Fibroblast of lung (primary cell): ENCODE measurements around the gene SPATA32. TPM values are rescaled to one million over a fixed set of nuclear protein-coding genes. Genes with fewer than 3 reads are reported as not detected.

Source experiments
- DNase-seq, 2 donors: peaks; one replicate each; pipeline versions ENCODE4 v3.0.0 to v3.0.0-alpha.2; 2010; ENCODE audit warnings: low read depth in 2 of 2
- H2AFZ ChIP-seq: 2 replicates; pipeline ENCODE4 v1.5.1; 2012; ENCODE audit warnings: low read length, control low read depth, inconsistent platforms
- H3K27ac ChIP-seq: 2 replicates; pipeline ENCODE4 v1.5.1; 2011; ENCODE audit warnings: low read length, control low read depth; ENCODE audit not compliant: insufficient read depth
- H3K27me3 ChIP-seq: 2 replicates; pipeline ENCODE4 v1.5.1; 2011; ENCODE audit warnings: mild to moderate bottlenecking, low read length; ENCODE audit not compliant: control insufficient read depth, insufficient read depth
- H3K36me3 ChIP-seq: 2 replicates; pipeline ENCODE4 v1.5.1; 2011; ENCODE audit warnings: low read length; ENCODE audit not compliant: control insufficient read depth, insufficient read depth
- H3K4me1 ChIP-seq: 2 replicates; pipeline ENCODE4 v1.5.1; 2011; ENCODE audit warnings: low read length; ENCODE audit not compliant: control insufficient read depth, insufficient read depth; ENCODE audit errors: extremely low read depth
- H3K4me2 ChIP-seq: 2 replicates; pipeline ENCODE4 v1.5.1; 2011; ENCODE audit warnings: low read length, control low read depth; ENCODE audit not compliant: insufficient read depth; ENCODE audit errors: extremely low read depth
- H3K4me3 ChIP-seq, 4 experiments: fragments of 200-600 bp in 1 of 4; sonication (generic) in 1 of 4; replicated peaks in 1 of 4; 2 replicates each; pipeline ENCODE4 v1.5.1; 2011 to 2016; ENCODE audit warnings: low read length in 4 of 4, low read depth in 3 of 4, mild to moderate bottlenecking in 3 of 4, control low read depth in 2 of 4, inconsistent platforms in 1 of 4, mixed read lengths in 1 of 4; ENCODE audit not compliant: insufficient read depth in 1 of 4; ENCODE audit errors: control extremely low read depth in 1 of 4
- H3K79me2 ChIP-seq: 2 replicates; pipeline ENCODE4 v1.5.1; 2012; ENCODE audit warnings: mild to moderate bottlenecking, low read length, inconsistent platforms; ENCODE audit not compliant: control insufficient read depth, insufficient read depth
- H3K9ac ChIP-seq: 2 replicates; pipeline ENCODE4 v1.5.1; 2011; ENCODE audit warnings: mild to moderate bottlenecking, low read length, control low read depth; ENCODE audit not compliant: insufficient read depth
- H3K9me3 ChIP-seq: 2 replicates; pipeline ENCODE4 v1.5.1; 2012; ENCODE audit warnings: low read depth, low read length; ENCODE audit not compliant: control insufficient read depth, insufficient read depth
- H4K20me1 ChIP-seq: 2 replicates; pipeline ENCODE4 v1.5.1; 2011; ENCODE audit warnings: low read length; ENCODE audit not compliant: control insufficient read depth, insufficient read depth; ENCODE audit errors: extremely low read depth
- CTCF ChIP-seq, 2 donors: IDR thresholded peaks in 1 of 2; conservative IDR thresholded peaks in 1 of 2; 1 replicate in 1 of 2; 2 replicates in 1 of 2; pipeline ENCODE4 v1.5.1; 2011 to 2012; ENCODE audit warnings: low read length in 2 of 2, control low read depth in 1 of 2, inconsistent platforms in 1 of 2, low read depth in 1 of 2, mild to moderate bottlenecking in 1 of 2
- EZH2 ChIP-seq: IDR thresholded peaks from 2 replicates; pipeline ENCODE4 v1.5.1; 2012; ENCODE audit warnings: low read length, control low read depth, mild to moderate bottlenecking; ENCODE audit errors: missing control alignments
- polyA plus RNA-seq, 2 donors: library from polyadenylated mRNA; depleted of rRNA in 1 of 2; stranded (reverse) in 1 of 2; unstranded in 1 of 2; fragments of >200 nt; gene quantifications; 2 replicates each; pipeline ENCODE4 v1.2.1, GENCODE V29; 2011 to 2012; ENCODE audit warnings: missing spikeins in 1 of 2
- total RNA-seq: library from RNA; depleted of rRNA; stranded (reverse); fragments of >200 nt; gene quantifications from 2 replicates; pipeline ENCODE4 v1.2.1, GENCODE V29; 2014

The SPATA32 gene
- total and polyA plus RNA-seq, 2 donors (not counting 1 experiment from before 2014, with no cell fraction given) = not detected

- no peak for DNase-seq
- no peak overlapping the region for H3K9ac ChIP-seq
- peaks cover 16% of the 10 kb centered on the region for H3K4me1 ChIP-seq
- peaks cover 2% of the 10 kb centered on the region for H3K36me3 ChIP-seq
- H4K20me1 ChIP-seq = peaks cover 2% of the 10 kb centered on the region
- no peaks in the 10 kb centered on the region for H3K27me3 ChIP-seq
- H2AFZ ChIP-seq = no peak overlapping the region
- H3K79me2 ChIP-seq = peaks cover 25% of the 10 kb centered on the region
- TF ChIP-seq CTCF (conservative IDR thresholded peaks at IDR 0.05 in 1 of 2, IDR thresholded peaks at IDR 0.05 in 1 of 2; ENCODE audit: low read depth in 1 of 2, low read length in 2 of 2) (no peak), EZH2 (no peak)
- no peak overlapping the region for H3K4me3 ChIP-seq
- no peak overlapping the region for H3K4me2 ChIP-seq
- H3K9me3 ChIP-seq = no peaks in the 10 kb centered on the region
- no peak overlapping the region for H3K27ac ChIP-seq
Measured at GRCh38 chr17:45298546-45299285, 36.8 kb upstream of the SPATA32 start.

DNA sequence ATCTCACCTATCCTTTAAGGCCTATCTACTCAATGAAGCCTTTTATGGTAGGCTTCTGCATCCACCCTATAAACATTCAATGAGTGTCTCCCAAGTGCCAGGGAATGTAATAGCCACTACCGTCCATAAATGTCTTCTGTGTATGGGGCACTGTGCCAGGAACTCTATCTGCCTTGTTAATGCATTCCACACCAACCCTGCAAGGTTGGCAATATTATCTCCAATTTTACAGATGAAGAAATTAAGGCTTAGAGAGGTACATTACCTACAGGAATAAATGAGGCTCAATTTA, 34.9 kb upstream of the SPATA32 start:
- Histone ChIP-seq H3K9ac (no peak overlapping the region), H3K27ac (no peak overlapping the region), H3K36me3 (peaks cover 2% of the 10 kb centered on the region), H4K20me1 (peaks cover 2% of the 10 kb centered on the region), H3K4me3 (no peak overlapping the region), H3K27me3 (no peaks in the 10 kb centered on the region), H3K4me2 (no peak overlapping the region), H3K4me1 (peaks cover 24% of the 10 kb centered on the region), H3K9me3 (no peaks in the 10 kb centered on the region), H2AFZ (no peak overlapping the region), H3K79me2 (peaks cover 31% of the 10 kb centered on the region)
- no peak for TF ChIP-seq EZH2
- no peak for DNase-seq

DNA sequence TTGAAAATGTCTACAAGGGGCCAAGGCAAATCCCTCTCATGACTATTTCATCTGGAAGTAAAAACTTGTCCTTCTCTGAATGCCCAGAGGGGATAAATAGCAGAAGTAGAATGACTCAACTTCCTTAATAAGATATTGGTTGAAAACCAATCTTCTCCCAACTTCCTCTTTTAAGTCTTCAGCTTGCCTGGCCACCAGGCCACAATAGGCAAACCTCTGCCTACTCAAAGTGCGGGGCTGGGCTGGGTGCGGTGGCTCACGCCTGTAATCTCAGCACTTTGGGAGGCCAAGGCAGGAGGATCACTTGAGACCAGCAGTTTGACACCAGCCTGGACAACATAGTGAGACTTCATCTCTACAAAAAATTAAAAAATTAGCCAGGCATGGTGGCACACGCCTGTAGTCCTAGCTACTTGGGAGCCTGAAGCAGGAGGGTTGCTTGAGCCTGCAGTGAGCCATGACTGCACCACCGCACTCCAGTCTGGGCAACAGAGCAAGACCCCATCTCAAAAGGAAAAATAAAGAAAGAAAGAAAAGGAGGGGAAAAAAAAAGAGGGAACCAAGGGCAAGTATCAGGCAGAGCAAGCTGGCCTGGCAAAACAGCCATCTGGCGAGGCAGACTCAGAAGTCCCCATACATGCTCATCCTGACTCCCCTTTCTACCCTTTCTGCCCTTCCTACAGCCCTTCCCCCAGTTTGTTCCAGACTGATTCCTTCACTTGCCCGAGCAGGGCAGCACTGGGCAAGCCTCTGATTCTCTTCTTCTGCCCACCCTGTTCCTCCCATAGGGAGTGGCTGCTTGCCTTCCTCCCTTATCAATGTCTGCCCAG, 34.3 kb upstream of the SPATA32 start:
- peaks cover 30% of the 10 kb centered on the region for H3K79me2 ChIP-seq
- H3K27me3 ChIP-seq = no peaks in the 10 kb centered on the region
- peaks cover 2% of the 10 kb centered on the region for H3K36me3 ChIP-seq
- H2AFZ ChIP-seq = no peak overlapping the region
- no peaks in the 10 kb centered on the region for H3K9me3 ChIP-seq
- H3K27ac ChIP-seq = no peak overlapping the region
- TF ChIP-seq CTCF (conservative IDR thresholded peaks at IDR 0.05 in 1 of 2, IDR thresholded peaks at IDR 0.05 in 1 of 2; ENCODE audit: low read depth in 1 of 2, low read length in 2 of 2) (no peak), EZH2 (no peak)
- no peak overlapping the region for H3K4me3 ChIP-seq
- DNase-seq = peak in 1 of 2 donors; percentile 54
- peaks cover 2% of the 10 kb centered on the region for H4K20me1 ChIP-seq
- H3K4me2 ChIP-seq = no peak overlapping the region
- peaks cover 24% of the 10 kb centered on the region for H3K4me1 ChIP-seq
- no peak overlapping the region for H3K9ac ChIP-seq
